ENCODE measurements around the gene TTC38. TPM values are rescaled to one million over a fixed set of nuclear protein-coding genes. Genes with fewer than 3 reads are reported as not detected.

The TTC38 gene
- total RNA-seq, 6 donors from 2014 or later = 23.7 to 84.9 (median 34.3) TPM

DNA sequence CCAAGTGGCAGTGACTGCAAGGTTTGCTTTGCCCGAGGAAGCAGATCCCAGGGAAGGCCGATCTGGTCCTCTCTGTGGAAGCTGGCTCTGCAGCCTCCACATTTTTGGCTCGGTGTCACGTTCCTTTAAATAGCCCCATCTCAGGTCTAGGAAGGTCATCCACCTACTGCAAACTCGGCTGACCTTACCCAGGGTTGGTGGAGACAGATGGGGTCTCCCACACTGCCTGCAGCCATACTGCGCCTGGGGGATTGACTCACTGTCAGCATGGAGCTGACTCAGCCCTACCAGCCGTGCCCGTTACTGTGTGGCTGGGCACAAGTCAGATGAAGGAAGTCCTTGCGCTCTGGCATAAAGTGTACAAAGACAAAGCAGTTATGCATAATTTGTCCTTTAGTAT lies 34.6 kb upstream of the TTC38 start:
- H3K27ac ChIP-seq = no peak overlapping the region
- WGBS, 2 donors = 68 to 77% methylated on average over 8 to 9 of the region's 9 CpGs
- H3K36me3 ChIP-seq = peaks cover 0 to 32% (median 15%) of the 10 kb centered on the region in 4 donors
- DNase-seq (peak in 1 of 2 donors; percentile 36), ATAC-seq (ENCODE audit: low FRiP score in 2 of 2) (peak; percentile 43 to 49)
- TF ChIP-seq EP300 (IDR thresholded peaks at IDR 0.05) = no peak
- TF ChIP-seq CTCF (IDR thresholded peaks at IDR 0.05) = no peak
- TF ChIP-seq POLR2A (IDR thresholded peaks at IDR 0.05) = no peak
- no peak for TF ChIP-seq POLR2AphosphoS5 (IDR thresholded peaks at IDR 0.05)
- H3K4me3 ChIP-seq = no peak overlapping the region
- no peaks in the 10 kb centered on the region for H3K9me3 ChIP-seq
- H3K4me1 ChIP-seq = no peaks in the 10 kb centered on the region
- H3K27me3 ChIP-seq = no peaks in the 10 kb centered on the region

GRCh38 chr22:46234969-46235368 lies 32.8 kb upstream of the TTC38 start:
- Histone ChIP-seq H3K27ac (no peak overlapping the region), H3K4me1 (no peaks in the 10 kb centered on the region), H3K9me3 (no peaks in the 10 kb centered on the region), H3K36me3 (peaks cover 0 to 42% (median 21%) of the 10 kb centered on the region in 4 donors), H3K27me3 (no peaks in the 10 kb centered on the region), H3K4me3 (no peak overlapping the region)
- no peak for ATAC-seq (ENCODE audit: low FRiP score in 2 of 2)
- TF ChIP-seq EP300 (IDR thresholded peaks at IDR 0.05) (no peak), POLR2A (IDR thresholded peaks at IDR 0.05) (no peak), CTCF (IDR thresholded peaks at IDR 0.05) (no peak), POLR2AphosphoS5 (IDR thresholded peaks at IDR 0.05) (no peak)
- no peak for DNase-seq
- 93 to 96% methylated on average over 12 of the region's 12 CpGs for WGBS, 2 donors

DNA sequence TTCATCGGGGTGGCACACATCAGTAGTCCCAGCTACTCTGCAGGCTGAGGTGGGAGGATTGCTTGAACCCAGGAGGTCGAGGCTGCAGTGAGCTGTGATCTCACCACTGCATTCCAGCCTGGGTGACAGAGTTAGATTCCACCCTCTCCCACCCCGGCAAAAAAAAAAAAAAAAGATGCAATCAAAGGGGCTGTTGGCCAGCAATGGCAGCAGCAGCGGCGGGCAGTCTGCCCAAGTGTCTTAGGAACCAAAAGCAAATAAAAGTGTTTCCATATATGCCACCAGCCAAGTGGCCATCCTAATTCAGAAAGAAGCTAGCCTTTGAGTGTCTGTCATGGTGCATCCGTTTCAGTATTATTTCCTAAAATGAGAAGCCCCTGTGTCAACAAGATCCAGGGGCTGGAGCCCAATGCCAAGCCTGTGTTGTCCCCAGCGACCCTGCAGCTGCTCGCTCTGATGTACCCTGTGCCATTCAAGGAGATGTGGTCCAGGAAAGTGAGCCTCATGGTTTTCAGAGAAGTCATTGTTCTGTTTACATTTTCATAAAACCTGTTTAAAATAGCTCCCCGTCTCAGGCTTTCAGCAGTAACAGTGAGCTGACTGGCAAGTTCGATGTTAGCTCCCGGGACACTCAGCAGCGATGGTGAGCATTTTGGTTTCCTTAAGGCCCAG lies 30.2 kb upstream of the TTC38 start:
- H3K36me3 ChIP-seq = peaks cover 0 to 31% (median 18%) of the 10 kb centered on the region in 4 donors
- 85% methylated on average over 11 to 12 of the region's 12 CpGs for WGBS, 2 donors
- H3K4me1 ChIP-seq = no peaks in the 10 kb centered on the region

GRCh38 chr22:46238541-46238940 lies 29.3 kb upstream of the TTC38 start:
- 89 to 94% methylated on average over 16 of the region's 16 CpGs for WGBS, 2 donors
- no peak for DNase-seq

More for the DNA sequence above, 30.2 kb upstream of the TTC38 start:
- Histone ChIP-seq H3K4me3 (no peak overlapping the region), H3K27ac (no peak overlapping the region), H3K27me3 (no peaks in the 10 kb centered on the region), H3K9me3 (no peaks in the 10 kb centered on the region)
- no peak for ATAC-seq (ENCODE audit: low FRiP score in 2 of 2)
- no peak for DNase-seq
- TF ChIP-seq POLR2A (IDR thresholded peaks at IDR 0.05) (no peak), EP300 (IDR thresholded peaks at IDR 0.05) (no peak), CTCF (IDR thresholded peaks at IDR 0.05) (no peak), POLR2AphosphoS5 (IDR thresholded peaks at IDR 0.05) (no peak)

GRCh38 chr22:46239261-46240048 lies 28.4 kb upstream of the TTC38 start:
- Histone ChIP-seq H3K4me1 (no peaks in the 10 kb centered on the region), H3K9me3 (no peaks in the 10 kb centered on the region), H3K27me3 (no peaks in the 10 kb centered on the region), H3K36me3 (peaks cover 5 to 48% (median 21%) of the 10 kb centered on the region in 4 donors), H3K27ac (no peak overlapping the region), H3K4me3 (no peak overlapping the region)
- ATAC-seq (ENCODE audit: low FRiP score in 2 of 2) = no peak
- TF ChIP-seq CTCF (IDR thresholded peaks at IDR 0.05) (no peak), POLR2A (IDR thresholded peaks at IDR 0.05) (no peak), EP300 (IDR thresholded peaks at IDR 0.05) (no peak), POLR2AphosphoS5 (IDR thresholded peaks at IDR 0.05) (no peak)
- no peak for DNase-seq
- 65 to 82% methylated on average over 20 of the region's 20 CpGs for WGBS, 2 donors

More at GRCh38 chr22:46238541-46238940, 29.3 kb upstream of the TTC38 start:
- H3K4me3 ChIP-seq = no peak overlapping the region
- no peak for ATAC-seq (ENCODE audit: low FRiP score in 2 of 2)
- H3K4me1 ChIP-seq = no peaks in the 10 kb centered on the region
- H3K36me3 ChIP-seq = peaks cover 0 to 39% (median 18%) of the 10 kb centered on the region in 4 donors
- no peaks in the 10 kb centered on the region for H3K9me3 ChIP-seq
- no peak overlapping the region for H3K27ac ChIP-seq
- no peaks in the 10 kb centered on the region for H3K27me3 ChIP-seq
- no peak for TF ChIP-seq POLR2AphosphoS5 (IDR thresholded peaks at IDR 0.05)
